PFSK-1 (cell line): ENCODE data around the gene EFCAB6.

Experiments used
- POLR2AphosphoS5 ChIP-seq: IDR thresholded peaks from 2 replicates; pipeline ENCODE4 v1.6.1; 2012; ENCODE audit warnings: low read depth, mild to moderate bottlenecking, control low read depth, low read length, moderate library complexity
- REST ChIP-seq, 2 experiments: IDR thresholded peaks; 2 replicates each; pipeline versions ENCODE4 v1.6.1 to v1.8.0; 2011 to 2012; ENCODE audit warnings: low read depth in 2 of 2, low read length in 2 of 2, control low read depth in 1 of 2, inconsistent platforms in 1 of 2, mild to moderate bottlenecking in 1 of 2, moderate library complexity in 1 of 2; ENCODE audit not compliant: insufficient read depth in 1 of 2
- SIN3A ChIP-seq: IDR thresholded peaks from 2 replicates; pipeline ENCODE4 v1.6.1; 2012; ENCODE audit warnings: mild to moderate bottlenecking, low read length, moderate library complexity, borderline replicate concordance; ENCODE audit not compliant: insufficient read depth
- TAF1 ChIP-seq: IDR thresholded peaks from 2 replicates; pipeline ENCODE4 v1.6.1; 2012; ENCODE audit warnings: low read length, control low read depth, borderline replicate concordance; ENCODE audit not compliant: insufficient read depth

- no peak for TF ChIP-seq SIN3A
- TF ChIP-seq REST (IDR thresholded peaks at IDR 0.05; ENCODE audit: insufficient read depth in 1 of 2, low read depth in 2 of 2, low read length in 2 of 2) = no peak
- no peak for TF ChIP-seq POLR2AphosphoS5
- no peak for TF ChIP-seq TAF1
Measured at GRCh38 chr22:43618517-43618916, 193.6 kb downstream of the EFCAB6 start.
